Non-pigmented ciliary epithelial cell (primary cell): ENCODE results near the gene SNAPIN.
"Not testable (repeated sequence)": the region's sequence is repeated elsewhere in the genome, so short reads cannot be mapped to it uniquely, and the experiment has no call there.

Experiments used
- DNase-seq: peaks from one replicate; pipeline ENCODE4 v3.0.0-alpha.2; 2010; ENCODE audit warnings: low read depth

Gene SNAPIN

DNA sequence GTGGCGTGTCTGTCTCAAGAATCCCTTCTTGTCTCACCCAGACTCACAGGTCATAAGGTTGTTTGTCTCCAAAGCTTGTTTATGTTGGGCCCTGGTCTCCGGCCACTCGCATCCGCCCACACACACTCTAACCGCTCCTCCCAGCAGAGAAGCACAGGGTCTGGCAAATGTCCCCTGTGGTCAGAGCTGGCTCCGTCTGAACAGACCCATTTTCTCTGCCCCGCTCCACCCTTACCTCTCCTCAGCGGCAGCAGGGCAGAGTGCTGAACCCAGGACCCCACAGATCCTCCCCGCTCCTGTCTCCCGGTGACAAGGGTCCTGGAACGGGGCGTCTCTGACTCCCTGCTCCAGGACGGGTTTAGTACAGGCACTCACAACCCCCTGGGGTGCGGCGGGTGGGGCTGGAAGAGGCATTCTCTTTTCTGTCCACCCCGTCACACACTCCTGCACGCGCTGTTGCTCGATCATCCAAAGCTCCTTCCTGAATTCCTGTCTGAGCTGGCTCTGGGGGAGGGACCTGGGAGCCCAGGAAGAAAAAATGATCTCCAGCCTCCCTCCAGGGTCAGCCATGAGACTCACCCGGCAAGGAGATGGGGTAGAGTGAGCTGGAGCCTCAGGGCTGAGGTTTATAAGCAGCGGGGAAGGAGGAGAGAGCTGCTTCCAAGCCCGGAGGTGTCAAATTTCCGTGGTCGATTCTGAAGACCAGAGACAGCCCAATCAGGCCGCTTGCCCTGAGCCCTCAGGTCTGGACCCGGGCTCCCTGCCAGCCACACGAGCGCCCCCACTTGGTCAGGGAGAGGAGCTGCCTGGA, 31.4 kb upstream of the SNAPIN start, which contains the start of gene S100A13:
Gene S100A13 (minus strand): TSS at position 602 of the 811 bp plus-strand sequence. CDS start 1,033 bp downstream, outside the sequence.
- peak; percentile 83 for DNase-seq

DNA sequence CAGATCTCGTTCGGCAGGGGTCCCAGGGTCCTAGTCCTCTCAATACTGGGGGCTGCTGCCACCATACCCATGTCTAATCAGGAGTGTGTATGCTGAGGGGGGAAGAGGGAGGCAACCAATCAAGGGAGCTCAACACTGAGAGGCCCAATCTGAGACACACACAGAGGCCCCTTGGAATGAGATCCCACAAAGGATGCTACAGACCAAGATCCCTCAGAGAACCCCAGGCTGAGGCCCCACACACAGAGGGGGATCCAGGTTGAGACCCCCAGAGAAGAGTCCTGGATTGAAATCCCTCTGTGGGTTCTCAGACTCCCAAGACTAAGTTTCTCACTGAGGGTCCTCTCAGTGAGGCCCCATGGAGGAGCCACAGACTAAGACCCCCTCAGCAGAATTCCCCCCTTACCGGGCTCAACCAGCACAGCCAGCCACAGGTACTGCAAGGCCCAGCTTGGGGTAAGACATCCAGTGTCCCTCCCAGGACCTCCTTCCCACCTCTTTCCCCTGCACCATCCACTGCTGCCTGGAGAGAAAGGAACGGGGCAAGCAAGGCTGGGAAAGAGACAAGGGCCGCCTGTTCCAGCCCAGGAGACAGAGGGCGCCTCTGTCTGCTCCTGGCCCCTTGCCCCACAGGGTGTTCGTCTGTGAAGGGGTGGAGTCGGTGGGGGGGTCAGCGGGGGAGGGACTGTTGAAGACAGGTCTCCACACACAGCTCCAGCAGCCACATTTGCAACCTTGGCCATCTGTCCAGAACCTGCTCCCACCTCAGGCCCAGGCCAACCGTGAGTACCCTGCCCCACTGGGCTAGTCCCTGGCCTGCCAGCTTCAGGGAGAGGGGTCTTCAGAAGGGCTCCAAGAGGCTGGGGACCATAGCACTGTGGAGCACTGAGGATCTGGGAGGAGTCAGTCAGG, 30.5 kb upstream of the SNAPIN start, which contains the start of gene S100A1:
Gene S100A1 (plus strand): TSS at position 720 of the 912 bp plus-strand sequence. CDS start 2,088 bp downstream, outside the sequence.
- no peak for DNase-seq

DNA sequence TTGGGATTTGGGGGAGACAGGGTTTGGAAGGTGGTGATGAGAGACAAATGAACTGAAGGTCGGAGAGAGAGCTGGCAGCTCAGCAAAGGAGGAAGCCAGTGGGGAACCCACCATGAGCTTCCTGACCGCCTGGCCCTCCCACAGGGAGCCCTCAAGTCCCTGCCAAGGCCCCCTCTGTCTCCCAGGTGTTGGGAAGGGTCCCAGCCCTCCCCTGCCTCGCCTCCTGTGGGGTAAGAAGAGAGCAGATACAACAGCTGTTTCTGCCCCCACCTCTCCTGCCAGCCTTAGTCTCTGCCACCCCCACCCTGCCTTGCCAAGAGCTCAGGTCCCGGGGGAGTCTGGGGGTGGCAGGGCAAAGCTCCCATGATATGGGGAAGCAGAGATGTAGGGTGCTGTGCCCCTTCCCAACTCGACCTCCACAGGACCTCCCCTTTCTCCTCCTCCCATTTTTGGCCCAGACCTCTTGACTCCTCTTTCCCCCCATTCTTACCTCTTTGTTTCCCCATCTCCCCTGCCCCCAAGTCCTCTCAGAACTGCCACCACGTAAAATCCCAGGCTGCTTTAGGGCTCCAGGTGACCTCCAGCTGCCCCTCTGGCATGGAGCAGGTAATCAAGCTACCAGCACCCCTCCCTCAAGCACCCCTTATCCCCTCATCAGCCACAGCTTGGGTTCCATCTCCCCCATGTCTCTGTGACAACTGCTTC, 29.7 kb upstream of the SNAPIN start:
- DNase-seq: no peak

DNA sequence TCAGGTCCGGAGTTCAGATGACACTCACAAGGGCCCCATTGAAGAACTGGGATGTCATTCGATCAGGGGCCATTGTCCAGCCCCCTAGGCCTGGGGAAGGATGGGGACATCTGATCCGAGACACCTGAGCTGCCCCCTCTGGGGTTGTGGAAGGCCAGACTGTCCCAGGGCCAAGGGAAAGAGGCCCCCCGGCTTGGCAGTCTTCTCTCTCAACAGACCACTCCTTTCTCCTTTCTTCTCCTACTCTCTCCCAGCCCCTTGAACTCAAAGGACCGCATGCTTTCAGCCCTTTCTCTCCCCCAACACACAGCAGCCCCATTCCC, 29.2 kb upstream of the SNAPIN start:
- DNase-seq: no peak

DNA sequence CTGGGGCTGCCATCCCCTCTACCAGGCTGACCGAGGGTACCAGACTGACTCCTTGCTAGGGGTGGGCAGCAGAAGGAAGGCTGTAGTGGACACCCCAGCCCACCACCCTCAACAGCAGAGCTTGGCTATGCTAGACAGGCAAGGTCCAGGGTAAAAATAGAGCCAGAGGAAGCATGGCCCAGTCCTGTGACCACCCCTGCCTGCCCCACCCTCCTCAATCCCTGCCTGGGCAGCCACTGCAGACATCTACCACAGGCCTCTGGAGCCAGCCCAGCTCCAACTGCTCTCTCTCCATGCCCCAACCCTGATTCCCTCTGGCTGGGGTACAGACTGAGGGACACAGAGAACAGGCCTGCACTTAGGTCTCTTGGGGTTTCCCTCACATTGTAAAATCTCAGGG, 28.5 kb upstream of the SNAPIN start:
- no peak for DNase-seq

DNA sequence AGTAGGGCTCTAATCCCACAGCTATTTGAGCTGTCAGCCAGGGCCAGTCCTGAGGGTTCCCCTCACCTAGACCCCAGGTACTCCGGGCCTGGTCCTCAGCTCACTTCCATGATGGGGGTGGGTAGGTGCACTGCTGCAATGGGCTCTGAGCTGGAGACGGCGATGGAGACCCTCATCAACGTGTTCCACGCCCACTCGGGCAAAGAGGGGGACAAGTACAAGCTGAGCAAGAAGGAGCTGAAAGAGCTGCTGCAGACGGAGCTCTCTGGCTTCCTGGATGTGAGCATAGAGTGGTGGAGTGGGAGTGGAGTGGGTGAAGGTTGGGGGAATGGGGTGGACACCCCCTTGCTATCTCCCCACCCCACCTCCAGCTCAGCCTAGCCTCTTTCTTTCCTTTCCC, 28.1 kb upstream of the SNAPIN start:
- DNase-seq: no peak

DNA sequence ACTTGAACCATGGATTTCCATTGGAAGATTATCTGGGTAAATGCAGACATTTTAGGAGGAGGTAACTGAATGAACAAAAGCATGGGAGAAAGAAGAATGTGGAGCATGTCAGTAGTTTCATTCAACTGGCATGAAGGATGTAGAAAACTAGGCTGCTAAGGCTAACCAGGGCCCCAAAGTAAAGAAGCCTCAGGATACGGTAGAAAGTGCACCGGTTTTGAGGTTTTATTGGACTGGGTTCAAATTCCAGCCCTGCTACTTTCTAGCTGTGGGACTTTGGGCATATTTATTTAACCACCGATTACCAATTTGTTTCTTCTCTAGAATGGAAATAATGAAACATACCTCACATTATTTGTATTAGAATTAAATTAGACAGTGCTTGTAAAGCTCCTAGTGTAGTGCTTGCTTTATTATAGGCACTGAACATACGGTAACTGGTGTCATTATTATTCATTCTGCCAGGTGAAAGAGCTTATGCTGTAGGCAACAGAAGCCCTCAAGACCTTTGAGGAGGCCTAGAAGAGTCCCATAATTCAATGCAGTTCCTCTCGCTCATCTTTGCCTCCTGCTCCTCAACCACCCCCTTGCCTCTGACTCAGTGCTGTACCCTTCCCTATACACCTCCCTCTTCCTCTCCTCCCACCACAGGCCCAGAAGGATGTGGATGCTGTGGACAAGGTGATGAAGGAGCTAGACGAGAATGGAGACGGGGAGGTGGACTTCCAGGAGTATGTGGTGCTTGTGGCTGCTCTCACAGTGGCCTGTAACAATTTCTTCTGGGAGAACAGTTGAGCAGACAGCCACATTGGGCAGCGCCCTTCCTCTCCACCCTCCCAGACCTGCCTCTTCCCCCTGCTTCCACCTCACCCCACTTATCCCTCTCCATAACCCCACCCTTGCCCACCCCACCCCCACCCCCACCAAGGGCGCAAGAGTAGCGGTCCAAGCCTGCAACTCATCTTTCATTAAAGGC, 27.2 kb upstream of the SNAPIN start:
- no peak for DNase-seq

DNA sequence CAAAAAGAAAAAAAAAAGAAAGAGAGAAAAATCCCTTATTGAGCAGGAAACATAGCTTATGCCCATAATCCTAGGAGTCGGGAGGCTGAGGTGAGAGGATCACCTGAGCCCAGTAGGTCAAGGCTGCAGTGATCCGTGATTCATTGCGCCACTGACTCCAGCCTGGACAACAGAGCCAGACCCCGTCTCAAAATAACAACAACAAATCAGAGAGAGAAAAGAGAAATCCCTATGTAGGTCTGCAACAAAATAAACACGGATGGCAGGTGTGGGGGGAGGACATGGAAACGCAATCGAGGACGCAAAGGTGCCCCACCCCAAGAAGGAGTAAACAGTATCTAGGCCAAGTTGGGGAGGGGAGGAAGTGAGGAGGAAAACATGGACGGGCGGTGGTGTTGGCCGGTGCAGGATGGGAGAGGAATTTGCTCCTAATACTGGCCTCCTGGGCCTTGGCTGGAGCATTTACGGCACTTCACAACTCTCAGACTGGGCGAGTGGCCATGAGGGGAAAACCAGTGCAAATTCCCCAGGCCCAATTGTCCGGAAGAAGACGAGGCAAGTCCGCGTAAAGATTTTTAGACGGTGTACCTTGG, 25.2 kb upstream of the SNAPIN start:
- no peak for DNase-seq

DNA sequence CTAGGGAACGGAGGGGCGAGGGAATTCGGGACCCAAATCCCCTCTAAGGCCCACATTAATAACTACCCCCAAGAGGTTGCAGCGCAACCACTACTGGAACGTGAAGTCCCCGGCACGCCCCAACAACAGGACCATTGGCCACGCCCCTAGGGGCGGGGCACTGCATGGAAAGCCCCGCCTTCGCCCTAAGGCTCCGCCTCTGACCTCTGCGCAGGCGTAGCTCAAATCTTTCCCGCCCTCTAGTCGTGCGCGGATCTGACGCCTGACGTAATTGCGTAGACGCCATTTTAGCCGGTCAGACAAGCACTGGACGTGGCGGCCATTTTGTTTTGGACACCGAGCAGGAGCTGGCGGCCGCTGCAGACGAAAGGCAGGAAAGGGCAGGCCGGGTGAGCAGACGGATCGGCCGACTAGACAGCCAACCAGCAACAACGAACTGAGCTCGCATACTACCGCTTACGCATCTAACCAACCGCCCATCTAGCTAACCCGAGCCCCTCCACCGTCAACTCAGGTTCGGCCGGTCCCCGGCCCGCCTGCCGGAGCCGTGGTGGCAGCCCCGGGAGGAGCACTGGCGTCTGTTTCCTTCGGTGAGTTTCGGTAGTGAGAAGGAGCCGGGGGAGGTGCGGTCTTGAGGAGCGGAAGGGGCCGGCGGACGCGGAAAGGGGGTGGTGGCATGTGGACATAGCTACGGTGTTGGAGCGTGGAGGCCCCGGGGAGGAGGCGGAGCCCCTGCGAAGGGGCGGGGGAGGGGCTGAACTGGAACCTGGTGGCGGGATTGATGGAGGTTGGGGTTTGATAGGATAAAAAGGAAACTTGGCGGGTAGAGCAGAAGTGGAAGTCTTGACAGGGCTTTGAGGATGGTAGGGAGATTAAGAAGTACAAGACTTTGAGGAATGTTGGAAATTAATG, 24.5 kb upstream of the SNAPIN start, which contains the start of gene CHTOP:
Gene CHTOP (plus strand): TSS at position 313 of the 912 bp plus-strand sequence. CDS start 2,523 bp downstream, outside the sequence.
- peak; percentile 96 for DNase-seq

DNA sequence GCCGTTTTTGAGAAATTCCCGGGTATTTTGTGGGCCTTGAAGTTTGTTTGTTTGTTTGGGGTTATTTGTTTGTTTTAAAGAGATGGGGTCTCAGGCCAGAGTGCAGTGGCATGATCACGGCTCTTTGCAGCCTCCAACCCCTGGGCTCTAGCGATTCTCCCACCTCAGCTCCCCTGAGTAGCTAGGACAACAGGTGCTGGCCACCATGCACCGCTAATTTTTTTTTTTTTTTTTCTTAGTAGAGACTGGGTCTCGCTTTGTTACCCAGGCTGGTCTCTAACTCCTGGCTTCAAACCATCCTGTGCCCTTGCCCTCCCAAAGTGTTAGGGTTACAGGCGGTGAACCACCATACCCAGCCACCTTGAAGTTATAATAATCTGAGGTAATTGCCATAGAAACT, 22.6 kb upstream of the SNAPIN start:
- DNase-seq: no peak

DNA sequence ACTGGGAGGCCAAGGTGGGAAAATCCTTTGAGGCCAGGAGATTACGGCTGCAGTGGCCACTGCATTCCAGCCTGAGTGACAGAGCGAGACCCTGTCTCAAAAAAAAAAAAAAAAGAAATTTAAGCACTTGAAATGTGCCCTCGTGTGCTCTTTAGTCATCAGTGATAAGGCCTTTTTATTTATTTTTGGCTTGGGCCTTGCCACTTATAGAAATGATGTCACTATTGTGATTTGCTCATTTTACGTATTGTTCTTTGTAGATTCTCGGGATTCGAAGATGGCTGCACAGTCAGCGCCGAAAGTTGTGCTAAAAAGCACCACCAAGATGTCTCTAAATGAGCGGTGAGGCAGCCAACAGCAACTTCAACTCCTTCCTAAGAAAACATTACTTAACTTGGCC, 22.2 kb upstream of the SNAPIN start:
- no peak for DNase-seq

DNA sequence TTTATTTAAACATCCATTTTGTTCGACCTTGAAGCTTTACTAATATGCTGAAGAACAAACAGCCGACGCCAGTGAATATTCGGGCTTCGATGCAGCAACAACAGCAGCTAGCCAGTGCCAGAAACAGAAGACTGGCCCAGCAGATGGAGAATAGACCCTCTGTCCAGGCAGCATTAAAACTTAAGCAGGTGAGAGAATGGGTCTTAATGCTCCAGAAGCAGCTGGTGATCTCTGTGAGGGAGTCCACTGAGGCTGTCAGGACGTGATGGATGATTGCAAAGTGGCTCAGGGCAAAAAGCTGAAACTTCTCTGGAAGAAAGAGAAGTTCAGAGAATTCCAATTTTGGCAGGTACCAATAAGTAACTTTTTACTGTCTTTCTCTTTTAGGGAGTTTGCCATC, 20.2 kb upstream of the SNAPIN start:
- no peak for DNase-seq

DNA sequence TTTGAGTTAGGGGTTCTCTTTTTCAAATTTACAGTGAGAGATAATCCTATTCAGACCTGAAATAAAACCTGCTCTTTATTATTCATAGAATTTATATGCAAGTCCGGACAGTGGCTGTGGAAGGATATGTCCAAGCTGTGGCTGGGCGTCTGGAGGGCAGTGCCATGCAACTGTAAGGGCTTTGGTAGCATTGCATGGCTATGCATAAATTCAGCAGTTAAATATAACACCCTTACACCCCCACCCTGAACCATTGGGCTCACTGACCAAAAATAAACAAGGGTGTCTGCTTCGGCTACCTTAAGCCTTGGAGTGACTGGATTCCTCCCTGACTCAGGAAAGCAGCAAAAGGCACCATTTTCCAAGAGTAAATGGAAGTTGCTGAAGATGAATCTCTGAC, 19.2 kb upstream of the SNAPIN start:
- DNase-seq: no peak

DNA sequence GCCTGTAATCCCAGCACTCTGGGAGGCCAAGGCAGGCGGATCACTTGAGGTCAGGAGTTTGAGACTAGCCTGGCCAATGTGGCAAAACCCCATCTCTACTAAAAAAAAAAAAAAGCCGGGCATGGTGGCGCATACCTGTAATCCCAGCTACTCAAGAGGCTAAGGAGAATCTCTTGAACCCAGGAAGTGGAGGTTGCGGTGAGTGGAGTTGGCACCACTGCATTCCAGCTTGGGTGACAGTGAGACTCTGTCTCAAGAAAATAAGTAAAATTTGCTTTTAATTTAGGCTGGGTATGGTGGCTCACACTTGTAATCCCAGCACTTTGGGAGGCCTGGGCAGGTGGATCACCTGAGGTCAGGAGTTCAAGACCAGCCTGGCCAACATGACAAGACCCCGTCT, 18.3 kb upstream of the SNAPIN start:
- not testable (repeated sequence) for DNase-seq

DNA sequence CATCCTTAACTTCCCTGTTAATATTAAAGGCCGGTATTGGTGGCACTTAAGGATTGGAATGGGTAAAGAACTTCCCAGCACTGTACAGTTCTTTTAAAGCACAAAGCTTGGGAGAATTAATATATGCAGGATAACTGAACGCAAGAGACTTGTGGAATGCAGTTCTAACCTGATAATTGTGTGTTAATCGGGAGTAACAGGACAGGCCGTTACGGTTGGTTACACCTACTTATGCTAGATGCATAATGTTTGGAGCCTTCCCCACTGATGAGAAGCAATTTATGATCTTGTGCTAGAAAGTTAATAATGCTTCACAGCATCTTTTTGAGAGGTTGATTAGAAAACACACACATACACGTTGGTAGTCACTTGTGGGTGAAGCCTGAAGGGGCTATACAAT, 17.6 kb upstream of the SNAPIN start:
- DNase-seq: no peak

DNA sequence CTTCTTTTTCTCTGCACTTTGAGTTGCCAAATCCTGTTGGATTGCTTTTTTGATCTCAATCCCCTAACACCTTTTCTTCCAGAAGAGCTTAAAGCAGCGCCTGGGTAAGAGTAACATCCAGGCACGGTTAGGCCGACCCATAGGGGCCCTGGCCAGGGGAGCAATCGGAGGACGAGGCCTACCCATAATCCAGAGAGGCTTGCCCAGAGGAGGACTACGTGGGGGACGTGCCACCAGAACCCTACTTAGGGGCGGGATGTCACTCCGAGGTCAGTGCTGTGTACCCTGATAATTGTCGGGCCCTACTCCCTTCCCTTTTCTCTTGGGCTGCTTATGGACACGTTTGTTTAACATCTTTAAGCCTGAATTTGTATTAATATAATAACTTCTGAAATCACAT, 16.3 kb upstream of the SNAPIN start:
- DNase-seq: no peak

DNA sequence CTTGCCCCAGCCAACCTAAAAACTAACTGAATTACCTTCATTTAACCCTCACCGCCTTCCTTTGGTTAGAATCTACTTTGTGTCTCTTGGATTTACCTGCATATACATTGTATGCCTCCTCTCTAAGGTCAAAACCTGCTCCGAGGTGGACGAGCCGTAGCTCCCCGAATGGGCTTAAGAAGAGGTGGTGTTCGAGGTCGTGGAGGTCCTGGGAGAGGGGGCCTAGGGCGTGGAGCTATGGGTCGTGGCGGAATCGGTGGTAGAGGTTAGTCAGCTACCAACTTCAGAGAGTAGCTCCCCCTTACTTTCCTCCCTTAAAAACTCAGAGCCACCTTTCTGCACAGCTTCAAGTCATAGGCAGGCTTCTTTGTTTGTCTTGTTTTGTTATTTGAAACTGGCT, 15.4 kb upstream of the SNAPIN start:
- DNase-seq: no peak

DNA sequence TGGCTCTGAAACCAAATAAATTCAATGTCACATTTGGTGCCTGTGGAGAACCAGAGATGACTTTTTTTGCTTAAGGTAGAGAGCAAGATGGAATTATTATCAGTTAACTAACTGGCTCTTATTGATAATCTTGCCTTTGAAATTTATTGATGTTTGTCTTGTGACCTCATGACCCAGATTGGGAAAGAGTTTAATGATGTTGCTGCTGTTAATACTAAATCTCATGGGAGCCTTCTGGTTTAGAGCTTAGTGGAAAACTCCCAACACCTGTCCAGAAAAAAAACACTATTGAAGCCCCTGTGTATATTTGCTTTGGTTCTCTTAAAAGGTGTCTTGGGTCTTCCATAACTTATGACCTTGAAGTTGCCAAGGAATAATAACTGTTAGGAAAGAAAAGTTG, 14.7 kb upstream of the SNAPIN start:
- DNase-seq: no peak

DNA sequence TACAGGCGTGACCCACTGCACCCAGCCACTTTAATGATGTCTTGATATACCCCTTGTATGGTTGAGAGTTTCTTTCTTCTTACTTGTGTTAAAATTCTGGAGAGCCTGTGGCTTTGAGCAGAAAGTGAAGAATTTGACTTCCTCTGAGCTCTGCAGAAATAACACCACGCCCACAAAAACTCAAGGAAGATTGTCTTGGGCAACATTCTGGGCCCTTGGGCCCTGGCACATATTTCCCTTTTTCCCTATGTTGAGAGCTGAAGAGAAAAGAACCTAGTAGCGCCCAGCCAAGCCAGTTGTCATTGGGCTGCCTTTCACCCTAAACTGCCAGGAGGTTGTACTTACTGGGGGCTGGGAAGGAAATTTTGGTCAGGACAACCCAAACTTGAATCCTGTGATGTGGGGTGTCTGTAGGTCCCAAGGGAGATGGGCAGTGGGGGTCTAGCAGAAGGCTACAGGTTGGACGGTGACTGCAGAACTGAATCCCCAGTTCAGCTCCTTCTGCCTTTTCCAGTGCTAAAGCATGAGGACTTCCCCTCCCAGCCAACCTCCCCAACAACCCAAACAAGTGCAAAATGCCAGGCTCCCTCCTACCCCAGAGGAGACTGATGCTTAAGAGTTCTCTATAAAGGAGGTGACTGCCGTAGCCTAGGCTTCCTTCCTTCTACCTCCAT, 11.7 kb upstream of the SNAPIN start:
- no peak for DNase-seq
